Body of pancreas (tissue), 4 donors: ENCODE results near the gene TRMT44.

Experiments
- POLR2A ChIP-seq, 3 donors: fragments of 450-650 bp; IDR thresholded peaks; one replicate each; pipeline ENCODE4 v1.6.1; 2016; ENCODE audit warnings: antibody characterized with exemption in 3 of 3, mild to moderate bottlenecking in 2 of 3
- TF ChIP-seq, protein P1 (sequence below), 7 experiments: fragments of 450-650 bp in 4 of 7; fragments of 200-600 bp in 3 of 7; sonication (generic) in 3 of 7; IDR thresholded peaks; one replicate each; pipeline ENCODE4 v1.5.1; 2016 to 2019; ENCODE audit warnings: antibody characterized with exemption in 7 of 7

DNA sequence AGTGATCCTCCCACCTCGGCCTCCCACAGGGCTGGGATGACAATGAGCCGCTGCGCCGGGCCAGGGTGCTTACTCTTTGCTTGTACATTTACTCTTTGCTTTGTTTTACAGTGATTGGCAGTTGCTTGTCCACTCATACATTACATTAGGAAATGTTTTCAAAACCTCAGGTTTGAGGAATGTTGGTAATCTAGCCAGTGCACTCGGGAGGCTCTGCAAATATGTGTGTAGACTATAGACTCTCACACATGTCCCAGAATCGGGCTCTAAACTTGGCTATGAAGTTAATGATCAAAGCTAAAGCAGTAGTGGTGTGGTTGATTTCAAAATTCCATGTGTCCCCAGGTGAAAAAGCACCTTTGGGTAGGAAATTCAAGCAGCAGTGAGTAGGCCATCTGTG is 20.5 kb downstream of the TRMT44 start:
- no peak for TF ChIP-seq POLR2A (IDR thresholded peaks at IDR 0.05)
- TF ChIP-seq, protein P1, sequence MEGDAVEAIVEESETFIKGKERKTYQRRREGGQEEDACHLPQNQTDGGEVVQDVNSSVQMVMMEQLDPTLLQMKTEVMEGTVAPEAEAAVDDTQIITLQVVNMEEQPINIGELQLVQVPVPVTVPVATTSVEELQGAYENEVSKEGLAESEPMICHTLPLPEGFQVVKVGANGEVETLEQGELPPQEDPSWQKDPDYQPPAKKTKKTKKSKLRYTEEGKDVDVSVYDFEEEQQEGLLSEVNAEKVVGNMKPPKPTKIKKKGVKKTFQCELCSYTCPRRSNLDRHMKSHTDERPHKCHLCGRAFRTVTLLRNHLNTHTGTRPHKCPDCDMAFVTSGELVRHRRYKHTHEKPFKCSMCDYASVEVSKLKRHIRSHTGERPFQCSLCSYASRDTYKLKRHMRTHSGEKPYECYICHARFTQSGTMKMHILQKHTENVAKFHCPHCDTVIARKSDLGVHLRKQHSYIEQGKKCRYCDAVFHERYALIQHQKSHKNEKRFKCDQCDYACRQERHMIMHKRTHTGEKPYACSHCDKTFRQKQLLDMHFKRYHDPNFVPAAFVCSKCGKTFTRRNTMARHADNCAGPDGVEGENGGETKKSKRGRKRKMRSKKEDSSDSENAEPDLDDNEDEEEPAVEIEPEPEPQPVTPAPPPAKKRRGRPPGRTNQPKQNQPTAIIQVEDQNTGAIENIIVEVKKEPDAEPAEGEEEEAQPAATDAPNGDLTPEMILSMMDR (IDR thresholded peaks at IDR 0.05), result no peak
